ENCODE measurements around the gene TNFRSF13B. TPM values are rescaled to one million over a fixed set of nuclear protein-coding genes. Genes with fewer than 3 reads are reported as not detected.
"Not testable (repeated sequence)": the region's sequence is repeated elsewhere in the genome, so short reads cannot be mapped to it uniquely, and the experiment has no call there.

The TNFRSF13B gene
- not detected in 2 replicates for total RNA-seq

DNA sequence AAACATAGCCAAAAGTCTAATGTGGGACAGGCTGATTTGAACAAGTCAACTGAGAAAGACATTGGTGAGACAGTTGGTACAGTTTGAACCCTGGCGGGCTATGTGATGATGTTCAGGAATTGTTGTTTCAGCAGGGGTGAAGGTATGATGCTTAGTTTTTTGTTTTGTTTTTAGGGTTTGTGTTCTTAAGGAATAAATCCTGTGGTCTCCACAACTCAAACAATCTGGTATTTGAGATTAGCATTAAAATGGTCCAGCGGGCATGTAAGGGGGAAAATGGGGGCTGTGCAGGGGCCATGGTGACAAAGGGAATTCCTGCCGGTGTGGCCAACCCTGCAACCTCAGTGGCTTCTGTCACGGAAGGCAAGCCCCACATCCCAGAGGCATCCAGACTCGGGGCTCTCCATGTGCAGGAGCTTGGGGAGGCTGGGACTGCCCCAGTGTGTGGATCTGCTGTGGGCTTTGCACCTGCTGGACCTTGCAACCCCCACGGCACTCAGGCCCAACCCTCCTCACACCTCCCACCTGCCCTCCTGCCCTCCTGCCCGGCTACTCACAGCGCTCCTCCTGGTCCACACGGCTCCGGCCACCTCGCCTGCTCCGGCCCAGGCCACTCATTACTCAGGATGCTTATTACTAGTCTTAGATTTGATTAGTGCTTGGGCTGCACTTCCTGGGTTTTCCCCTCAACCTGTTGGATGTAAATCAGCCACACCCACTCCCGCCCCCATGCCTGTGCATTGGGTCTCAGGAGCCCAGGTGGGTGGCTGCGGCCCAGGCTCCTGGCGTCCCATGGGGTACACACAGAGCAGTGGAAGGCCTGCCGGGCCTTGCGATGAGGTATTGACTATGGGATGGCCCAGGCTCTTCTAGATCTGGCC, at the start of gene TNFRSF13B:
Gene TNFRSF13B (minus strand): TSS at position 661 of the 881 bp plus-strand sequence. CDS start 43 bp downstream, at position 618.
- DNase-seq (ENCODE audit: low read depth, low spot score) = no peak

DNA sequence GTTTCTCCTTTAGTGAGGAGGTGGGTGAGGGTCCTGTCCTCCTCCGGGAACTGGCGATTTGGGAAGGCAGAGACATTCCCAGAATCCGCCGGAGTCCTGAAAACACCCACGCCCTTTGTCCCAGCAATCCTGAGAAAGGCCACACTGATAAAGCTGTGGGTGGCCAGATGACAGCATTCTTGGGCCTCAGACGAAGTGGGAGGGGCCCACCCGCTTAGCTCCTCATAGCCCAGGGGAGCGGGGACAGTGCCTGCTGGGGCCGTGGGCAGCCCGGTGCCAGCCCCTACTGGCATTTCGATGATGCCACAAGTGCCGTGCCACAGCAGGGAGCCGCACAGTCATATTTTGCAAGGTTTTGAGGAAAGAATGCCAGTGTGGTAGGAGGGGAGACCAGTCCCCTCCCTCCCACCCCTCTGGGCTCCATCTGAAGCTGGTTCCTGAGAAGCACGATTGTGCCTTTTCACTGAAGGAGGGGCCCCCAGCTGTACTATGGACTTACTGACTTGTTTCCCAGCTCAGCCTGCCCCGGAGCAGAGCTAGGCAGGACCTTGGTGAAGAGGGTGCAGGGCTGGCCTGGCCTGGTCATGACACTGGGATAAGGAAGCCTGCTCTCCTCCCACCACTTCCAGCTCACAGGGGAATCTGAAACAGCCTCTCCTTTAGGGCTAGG, 49.4 kb upstream of the TNFRSF13B start:
- DNase-seq (ENCODE audit: low read depth, low spot score) = no peak

DNA sequence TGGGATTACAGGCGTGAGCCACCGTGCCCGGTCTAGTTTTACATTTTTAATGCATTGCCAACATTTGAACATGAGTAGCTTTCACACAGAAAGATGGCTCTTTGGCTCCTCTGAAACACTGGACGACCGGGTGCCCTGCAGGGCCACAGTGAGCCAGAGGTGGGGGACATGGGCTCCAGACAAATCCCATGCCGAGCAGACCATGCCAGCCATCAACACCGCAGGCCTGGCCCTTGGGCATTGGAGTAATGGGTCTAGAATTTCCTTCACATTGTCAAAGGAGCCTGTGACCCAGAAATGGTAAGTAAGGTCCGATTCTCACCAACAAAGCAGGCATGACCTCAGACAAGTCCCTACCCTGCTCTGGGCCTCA, 48.9 kb upstream of the TNFRSF13B start:
- no peak for DNase-seq (ENCODE audit: low read depth, low spot score)

DNA sequence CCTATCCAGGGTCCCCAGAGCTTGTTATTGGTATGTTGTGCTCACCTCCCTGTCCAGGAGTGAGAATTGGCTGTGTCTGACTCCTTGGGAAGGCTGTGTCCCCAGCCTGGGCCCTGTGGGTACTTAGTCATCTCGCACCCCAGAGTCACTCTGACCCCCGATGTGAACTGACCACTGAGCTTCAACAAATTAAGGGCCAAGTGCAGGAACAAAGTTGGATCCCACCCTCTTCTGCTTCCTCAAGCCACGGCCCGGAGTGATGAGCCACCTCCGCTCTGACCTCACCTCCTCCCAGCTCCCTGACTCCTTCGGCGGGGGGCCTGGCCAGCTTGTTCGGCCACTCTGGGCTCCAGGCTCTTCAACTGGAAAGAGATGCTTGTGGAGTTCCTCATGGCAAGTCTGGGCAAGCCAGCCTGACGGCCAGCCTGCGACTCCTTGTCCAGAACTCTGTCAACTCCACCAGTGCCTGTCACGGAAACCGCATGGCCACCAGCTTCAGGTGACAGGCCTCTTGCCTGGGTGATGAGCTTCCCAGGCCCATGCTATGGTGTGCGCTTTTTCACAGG, 48.1 kb upstream of the TNFRSF13B start:
- DNase-seq (ENCODE audit: low read depth, low spot score) = no peak

DNA sequence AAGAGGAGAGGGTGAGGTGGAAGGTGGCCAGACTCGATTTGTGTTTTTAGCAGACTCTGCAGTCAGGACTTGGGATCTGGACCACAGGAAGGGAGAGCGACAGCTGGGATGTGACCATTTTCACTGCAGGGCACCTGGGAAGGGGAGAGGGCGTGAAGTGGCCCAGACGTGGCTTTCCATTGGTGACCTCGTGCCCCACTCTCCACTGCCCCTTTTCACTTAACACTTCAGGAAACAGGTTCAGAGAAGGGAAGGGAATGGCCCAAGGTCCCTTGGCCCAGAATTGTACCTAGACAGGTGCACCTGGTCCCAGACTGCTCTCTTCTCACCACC, 47.5 kb upstream of the TNFRSF13B start:
- no peak for DNase-seq (ENCODE audit: low read depth, low spot score)

DNA sequence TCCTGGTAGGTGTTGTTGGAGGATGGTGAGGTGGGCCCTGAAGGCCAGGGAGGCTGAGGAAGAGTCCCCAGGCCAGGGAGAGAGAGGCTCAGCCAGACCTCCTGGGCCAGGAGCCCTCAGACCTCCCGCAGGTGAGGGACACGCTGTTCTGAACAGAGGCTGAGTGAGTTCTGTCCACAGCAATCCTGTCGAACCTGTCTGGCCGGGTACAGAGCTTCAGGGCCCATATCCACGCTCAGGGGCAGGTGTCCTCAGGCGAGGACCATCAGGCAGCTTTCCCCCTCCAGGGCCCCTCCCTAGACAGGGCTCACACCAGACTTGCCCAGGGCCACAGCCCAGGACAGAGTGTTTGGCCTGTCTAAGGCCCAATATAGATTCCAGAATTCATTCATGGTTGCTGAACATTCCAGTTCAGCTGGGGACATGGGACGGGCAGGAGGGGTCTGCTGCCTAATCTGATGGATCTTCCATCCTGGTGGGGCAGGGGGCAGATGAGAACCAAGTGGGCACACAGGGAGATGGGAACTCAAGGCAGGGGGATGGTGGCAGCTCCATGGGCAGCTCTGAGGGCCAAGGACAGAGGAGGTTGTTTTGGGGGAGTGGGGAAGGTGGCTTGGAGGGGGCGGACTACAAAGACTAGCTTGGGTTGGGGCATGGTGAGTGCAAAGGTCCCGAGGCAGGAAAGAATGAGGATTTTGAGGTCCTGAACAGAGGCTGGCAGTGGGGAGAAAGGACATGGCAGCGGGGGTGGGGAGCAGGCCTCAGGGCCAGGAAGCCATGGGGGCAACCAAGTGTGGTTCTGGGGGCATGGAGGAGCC, 46.9 kb upstream of the TNFRSF13B start:
- DNase-seq (ENCODE audit: low read depth, low spot score) = no peak

DNA sequence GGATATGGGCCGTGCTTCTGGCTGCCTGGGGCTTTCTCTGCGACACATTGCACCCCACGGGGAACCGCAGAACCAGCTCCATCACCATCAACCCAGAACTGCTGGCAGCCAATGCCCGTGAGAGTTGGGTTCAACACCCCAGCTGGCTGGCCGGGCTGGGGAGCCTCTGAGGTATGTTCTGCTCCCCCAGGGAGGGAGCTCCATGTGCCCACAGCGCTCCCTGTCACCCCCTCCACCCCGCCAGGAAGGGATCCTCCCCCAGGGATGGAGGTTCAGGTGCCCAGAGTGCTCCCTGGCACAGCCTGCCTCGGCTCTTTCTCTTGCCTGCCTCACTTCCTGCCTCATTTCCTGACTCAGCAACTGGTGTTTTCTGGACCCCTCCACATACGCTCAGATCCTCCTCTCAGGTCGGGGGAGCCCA, 46.1 kb upstream of the TNFRSF13B start:
- DNase-seq (ENCODE audit: low read depth, low spot score) = no peak

DNA sequence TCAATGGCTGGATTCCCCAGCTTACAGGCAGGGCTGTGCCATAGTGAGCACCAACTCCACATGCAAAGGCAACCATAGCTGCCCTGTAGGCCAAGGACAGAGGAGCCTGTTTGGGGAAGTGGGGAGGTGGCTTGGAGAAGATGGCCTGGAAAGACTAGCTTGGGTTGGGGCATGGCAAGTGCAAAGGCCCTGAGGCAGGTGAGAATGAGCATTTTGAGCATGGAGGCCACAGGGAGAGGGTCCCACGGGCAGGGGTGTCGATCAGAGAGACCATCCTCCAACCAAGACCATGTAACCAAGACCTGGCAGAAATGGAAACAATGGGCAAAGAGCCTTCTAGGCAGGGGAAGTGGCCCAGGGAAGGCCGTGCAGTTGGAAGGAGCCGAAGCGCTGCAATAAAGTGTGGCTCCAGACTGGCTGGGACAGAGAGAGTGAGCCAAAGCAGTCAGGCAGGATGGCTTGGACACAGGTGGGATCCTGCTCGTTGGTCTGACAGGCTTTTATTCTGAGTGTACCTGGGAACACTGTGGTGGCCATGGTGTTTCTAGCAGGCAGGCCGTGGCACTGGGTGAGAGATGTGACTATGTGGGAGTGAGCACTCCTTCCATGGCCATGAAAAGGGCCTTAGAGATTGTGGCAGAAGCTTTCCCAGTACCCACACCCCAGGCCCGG, 45.6 kb upstream of the TNFRSF13B start:
- DNase-seq (ENCODE audit: low read depth, low spot score) = no peak

DNA sequence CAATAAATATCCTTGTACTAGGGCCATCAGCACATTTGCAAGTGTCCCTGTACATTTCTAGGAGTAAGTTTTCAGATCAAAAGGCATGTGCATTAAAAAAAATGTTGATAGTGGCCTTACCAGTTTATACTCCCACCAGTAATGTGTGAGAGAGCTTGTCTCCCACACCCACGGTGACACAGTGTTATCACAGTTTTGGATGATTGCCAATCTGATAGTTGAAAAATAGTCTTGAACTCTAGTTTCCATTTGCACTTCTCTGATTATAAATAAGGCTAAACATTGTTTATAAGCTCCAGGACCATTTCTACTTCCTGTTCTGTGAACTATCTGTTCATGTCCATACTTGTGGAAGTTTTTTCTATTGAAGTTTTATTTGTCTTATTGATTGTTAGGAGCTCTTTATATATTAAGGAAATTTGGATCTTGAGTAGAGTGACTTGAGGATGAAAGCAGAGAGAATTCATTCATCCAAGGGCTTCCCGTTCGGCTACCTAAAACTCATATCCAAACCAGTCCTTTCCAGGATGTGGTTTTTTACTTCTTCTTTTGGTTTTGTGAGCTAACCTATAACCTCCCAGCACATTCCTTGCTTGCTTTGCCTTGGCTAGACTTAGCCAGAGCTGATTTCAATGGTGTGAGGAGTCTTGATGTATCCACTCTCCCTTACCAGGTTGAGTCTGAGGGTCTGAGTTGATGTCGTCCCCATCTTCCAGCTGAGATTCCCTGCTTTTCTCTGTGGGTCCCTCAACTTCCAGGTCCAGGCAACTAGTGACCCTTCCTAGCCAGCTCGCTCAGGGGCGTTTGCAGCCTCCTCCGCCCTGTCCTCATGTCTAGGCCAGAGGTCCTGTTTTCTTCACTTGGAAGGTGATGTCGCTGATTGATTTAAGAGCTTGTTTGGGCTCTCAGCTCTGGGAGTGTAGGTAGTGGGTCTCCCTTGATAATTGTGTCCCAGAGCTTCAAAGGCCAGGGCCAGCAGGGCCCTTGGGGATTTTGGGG, 44.6 kb upstream of the TNFRSF13B start:
- DNase-seq (ENCODE audit: low read depth, low spot score) = not testable (repeated sequence)

DNA sequence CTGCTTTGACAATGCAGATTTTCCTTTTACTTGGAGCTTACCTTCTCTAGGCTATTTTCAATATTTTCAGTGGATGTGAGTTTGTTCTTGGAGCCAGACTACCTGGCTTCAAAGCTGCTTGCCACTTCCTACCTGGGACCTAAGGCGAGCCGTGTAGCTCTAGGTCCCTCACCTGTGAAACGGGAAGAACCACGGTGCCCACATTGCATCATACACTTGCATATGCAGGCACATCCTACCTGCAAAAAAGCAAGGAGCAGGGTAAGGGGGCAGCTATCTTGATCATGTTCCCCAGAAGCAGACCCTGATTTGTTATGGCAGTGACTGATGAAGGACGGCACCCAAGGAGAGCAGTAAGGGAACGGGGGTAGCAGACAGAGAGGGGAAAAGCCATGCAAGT, 43.3 kb upstream of the TNFRSF13B start:
- DNase-seq (ENCODE audit: low read depth, low spot score) = no peak

DNA sequence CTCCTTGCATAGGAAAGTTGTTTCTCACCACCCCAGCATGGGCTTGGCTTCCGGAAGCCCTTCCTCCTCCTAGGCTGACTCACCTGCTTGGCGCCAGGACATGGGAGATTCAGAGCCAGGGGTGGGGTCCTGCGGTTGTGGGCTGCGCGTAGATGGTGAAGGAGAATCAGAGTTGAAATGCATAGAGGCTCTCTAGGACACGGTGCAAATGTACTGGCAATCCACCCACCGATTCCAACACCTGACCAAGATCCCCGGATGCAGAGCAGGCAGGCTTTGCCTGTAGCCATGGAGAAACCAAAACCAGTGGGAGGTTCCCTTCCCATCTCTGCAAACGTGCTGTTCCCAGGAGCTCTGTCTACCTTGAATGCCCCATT, 42.8 kb upstream of the TNFRSF13B start:
- not testable (repeated sequence) for DNase-seq (ENCODE audit: low read depth, low spot score)

DNA sequence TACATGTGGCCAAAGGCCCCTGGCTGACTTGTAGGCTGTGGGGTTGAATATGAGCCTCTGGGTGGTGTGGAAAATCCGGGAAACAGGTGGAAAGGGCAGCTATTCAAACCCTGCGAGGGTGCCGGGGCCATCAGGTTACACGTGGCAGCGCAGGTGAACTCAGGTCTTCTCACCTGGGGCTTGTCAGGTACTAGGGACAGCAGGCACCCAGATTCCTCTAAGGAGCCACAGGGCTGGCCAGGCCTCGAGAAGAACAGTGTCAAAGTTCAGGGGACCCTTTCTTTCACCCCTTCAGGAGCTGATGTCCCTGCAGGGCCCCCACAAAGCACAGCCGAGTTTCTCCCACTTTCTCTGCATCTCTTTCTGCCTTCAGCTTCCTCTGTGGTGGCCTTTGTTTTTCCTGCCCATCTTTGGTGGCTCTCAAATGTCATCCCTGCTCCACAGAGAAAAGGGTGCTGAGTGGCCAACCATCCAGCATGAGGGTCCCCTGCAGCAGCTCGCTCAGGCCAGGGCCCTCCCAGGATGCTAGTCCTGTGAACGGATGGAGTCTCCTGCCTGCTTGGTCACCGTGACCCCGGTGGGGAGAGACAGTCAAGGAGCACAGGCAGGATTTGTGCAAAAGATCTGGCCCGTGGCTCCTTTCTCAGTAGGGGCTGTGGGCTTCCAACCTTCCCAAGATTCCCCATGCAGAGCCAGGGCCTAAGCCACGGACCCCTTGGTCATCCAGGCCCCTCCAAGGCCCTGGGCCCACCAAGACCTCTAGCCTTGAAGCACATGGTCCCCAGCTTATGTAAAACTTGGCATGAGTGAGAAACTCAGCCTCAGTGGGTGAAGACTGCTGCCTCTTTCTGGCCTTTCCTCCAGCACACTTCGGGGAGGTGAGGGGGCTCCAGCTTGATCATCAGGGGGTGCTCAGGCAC, 42.2 kb upstream of the TNFRSF13B start:
- DNase-seq (ENCODE audit: low read depth, low spot score) = not testable (repeated sequence)

DNA sequence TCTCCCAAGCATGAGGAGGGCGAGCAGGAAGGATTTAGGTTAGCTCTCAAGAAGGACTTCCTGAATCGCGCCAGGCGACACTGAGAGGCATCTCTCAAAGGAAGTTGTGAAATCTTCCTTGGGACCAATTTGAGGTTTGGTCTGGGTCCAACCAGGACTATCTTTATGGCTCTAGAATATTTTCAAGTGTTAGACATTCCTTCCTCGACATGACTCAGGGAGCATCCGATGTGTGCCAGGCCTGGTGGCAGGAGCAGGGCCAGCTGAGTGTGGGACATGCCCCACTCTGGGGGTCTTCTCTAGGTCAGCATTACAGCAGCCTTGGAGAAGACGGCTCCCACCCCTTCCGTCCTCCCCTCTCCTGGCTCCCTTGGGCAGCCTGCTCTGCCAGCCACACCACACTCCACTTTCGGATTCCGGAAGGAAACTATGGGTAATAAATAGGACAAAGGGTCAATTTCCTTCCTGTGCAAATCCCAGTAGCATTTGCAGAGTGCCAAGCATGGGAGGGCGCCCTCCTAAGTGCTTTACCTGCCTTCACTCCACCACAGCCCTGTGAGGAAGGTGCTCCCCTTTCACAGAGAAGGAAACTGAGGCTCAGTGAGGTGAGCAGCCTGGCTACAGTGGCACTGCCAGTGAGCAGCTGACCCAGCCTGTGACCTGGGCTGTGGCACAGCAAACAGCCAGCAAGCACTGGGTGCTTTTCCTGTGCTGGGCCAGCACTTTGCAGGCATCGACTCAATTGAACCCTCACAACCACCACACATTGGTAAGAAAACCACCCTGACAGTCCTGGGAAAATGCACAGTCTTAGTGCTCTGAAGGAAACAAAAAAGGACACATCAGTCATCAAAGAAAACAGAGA, 39.4 kb upstream of the TNFRSF13B start:
- DNase-seq (ENCODE audit: low read depth, low spot score) = not testable (repeated sequence)

DNA sequence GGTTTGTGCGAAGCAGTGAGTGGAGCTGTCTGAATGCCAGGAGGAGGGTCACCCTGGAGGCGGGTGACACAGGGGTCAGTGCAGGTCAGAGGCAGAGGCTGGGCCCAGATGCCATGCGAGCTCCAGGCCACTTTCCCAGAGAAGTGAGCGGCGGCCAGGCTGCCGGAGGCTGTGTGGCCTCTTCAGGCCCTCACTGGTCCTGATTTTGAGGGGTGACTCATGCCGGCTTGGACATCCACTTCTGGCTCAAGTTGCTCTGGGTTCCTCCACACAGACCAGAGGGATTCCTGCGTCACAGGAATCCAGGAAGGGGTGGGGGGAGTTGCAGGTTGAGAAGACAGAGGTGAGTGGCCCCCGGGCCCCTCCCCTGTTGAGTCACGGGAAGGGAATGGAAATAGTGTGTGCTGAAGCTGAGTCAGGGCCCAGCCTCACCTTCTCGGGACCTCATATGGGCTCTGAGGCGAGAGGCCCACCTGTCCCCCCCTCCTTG, 38.7 kb upstream of the TNFRSF13B start:
- DNase-seq (ENCODE audit: low read depth, low spot score) = not testable (repeated sequence)

DNA sequence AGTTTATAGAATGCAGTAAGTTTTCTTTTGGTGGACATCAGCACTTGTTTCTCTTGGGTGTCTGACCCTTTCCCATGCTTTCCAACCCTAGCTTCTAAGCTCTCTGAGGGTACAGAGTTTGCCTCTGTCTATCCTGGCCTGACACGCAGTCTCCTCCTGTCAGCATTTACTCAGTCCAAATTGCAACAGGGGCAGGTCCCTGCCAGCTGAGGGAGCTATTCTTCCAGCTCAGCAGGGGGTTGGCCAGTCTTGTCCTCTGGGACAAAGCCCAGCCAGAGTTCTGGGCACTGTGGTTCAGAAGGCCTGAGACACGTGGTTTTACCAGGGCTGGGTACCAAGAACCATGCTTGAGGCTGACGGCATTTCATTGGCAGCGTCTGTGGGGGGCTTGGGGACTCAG, 38.1 kb upstream of the TNFRSF13B start:
- not testable (repeated sequence) for DNase-seq (ENCODE audit: low read depth, low spot score)

DNA sequence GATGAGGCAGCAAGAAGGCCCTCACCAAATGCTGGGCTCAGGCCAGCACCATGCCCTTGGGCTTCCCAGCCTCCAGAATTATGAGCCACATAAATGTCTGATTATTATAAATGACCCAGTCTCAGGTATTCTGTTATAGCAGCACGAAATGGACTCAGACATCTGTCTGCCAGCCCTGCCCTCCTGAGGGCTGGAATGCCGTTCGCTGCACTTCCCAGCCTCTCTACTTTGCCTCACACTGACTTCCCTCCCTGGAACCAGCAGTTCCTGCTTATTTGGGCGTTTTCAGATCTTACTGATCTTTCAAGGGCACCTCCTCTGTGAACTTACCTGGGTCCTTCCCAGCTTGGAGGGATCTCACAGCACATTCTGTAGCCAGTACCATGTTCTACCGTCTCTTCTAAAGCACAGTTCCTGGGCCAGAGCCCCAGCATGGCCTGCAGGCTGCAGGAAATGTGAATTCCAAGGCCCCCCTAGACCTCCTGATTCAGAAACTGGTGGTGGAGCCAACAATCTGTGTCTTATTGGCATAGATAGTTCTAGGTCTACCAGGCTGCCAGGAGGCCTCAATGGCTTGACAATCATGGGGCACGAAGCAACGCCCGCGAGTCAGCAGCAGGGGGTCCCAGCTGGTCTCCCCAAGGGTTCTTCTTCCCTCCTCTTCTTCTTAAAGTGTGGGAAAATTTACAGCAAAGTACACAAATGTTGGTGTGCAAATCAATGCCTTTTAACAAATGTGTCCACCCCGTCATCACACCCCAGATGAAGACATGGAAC, 36.9 kb upstream of the TNFRSF13B start:
- not testable (repeated sequence) for DNase-seq (ENCODE audit: low read depth, low spot score)

DNA sequence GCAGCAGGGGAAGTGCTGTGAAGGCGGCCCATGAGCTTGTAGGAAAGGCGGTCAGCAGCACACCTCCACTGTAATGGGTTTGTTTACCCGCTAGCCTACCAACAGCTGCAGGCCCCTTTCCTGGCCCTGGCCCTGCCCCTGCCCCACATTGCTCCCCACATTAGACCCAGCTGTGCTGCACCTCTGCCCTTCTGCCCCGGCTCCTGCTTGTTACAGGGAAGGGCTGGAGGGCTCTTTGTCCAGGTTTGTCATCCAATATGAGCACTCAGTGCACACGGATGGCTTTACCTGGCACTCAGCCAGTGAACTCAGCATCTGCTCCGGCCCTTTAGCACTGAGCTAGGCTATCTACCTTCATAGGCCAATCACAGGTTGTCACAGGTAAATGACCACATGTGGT, 36.0 kb upstream of the TNFRSF13B start:
- DNase-seq (ENCODE audit: low read depth, low spot score) = not testable (repeated sequence)

All from pulmonary artery endothelial cell (primary cell).